PC-3 (cell line): ENCODE data around the gene PGP. TPM values are rescaled to one million over a fixed set of nuclear protein-coding genes. Genes with fewer than 3 reads are reported as not detected.
"Not testable (repeated sequence)": the region's sequence is repeated elsewhere in the genome, so short reads cannot be mapped to it uniquely, and the experiment has no call there.

Source experiments
- ATAC-seq: fragments of 200-7000 bp; cut with Tn5 transposase; 2 replicates; pipeline ENCODE4 v1.9.1; 2020; ENCODE audit warnings: mild to moderate bottlenecking, moderate library complexity
- BruUV-seq: library from RNA; stranded (reverse); fragments of 400-500 nt; replicated peaks from 2 replicates; lab custom pipeline; 2021; lab: Mats Ljungman, UMichigan
- CTCF ChIA-PET: fragments of 300-600 bp; sonication (Branson Sonifier 250); formaldehyde crosslinking; loops from one replicate; lab custom pipeline; 2022; ENCODE audit warnings: antibody characterized with exemption; lab: Charles Lee
- POLR2A ChIA-PET: fragments of 300-600 bp; sonication (Branson Sonifier 250); formaldehyde crosslinking; loops from one replicate; lab custom pipeline; 2022; ENCODE audit warnings: antibody characterized with exemption; ENCODE audit not compliant: unreplicated experiment; lab: Charles Lee
- DNase-seq: peaks from one replicate; pipeline ENCODE4 v3.0.0-alpha.2; 2015
- H2AFZ ChIP-seq: fragments of 300-600 bp; sonication (generic); 2 replicates; pipeline ENCODE4 v1.6.0; 2016; ENCODE audit warnings: antibody characterized with exemption, low read length
- H3F3A ChIP-seq: fragments of 300-600 bp; sonication (generic); one replicate; pipeline ENCODE4 v1.6.0; 2017; ENCODE audit warnings: antibody characterized with exemption, low read length, control low read depth, mild to moderate bottlenecking; ENCODE audit not compliant: unreplicated experiment
- H3K27ac ChIP-seq: fragments of 300-600 bp; sonication (generic); 2 replicates; pipeline ENCODE4 v1.5.1; 2016; ENCODE audit warnings: mild to moderate bottlenecking, low read length
- H3K27me3 ChIP-seq: fragments of 300-600 bp; sonication (generic); 2 replicates; pipeline ENCODE4 v1.6.1; 2016; ENCODE audit warnings: low read length, mixed read lengths
- H3K36me3 ChIP-seq: fragments of 300-600 bp; sonication (generic); 2 replicates; pipeline ENCODE4 v1.6.1; 2016; ENCODE audit warnings: low read depth, mixed run types, low read length, mixed read lengths
- H3K4me1 ChIP-seq: fragments of 300-600 bp; sonication (generic); 2 replicates; pipeline ENCODE4 v1.5.1; 2016; ENCODE audit warnings: low read length; ENCODE audit not compliant: insufficient read depth
- H3K4me2 ChIP-seq: fragments of 300-600 bp; sonication (generic); 2 replicates; pipeline ENCODE4 v1.6.0; 2016; ENCODE audit warnings: low read length
- H3K4me3 ChIP-seq: fragments of 300-600 bp; sonication (generic); 2 replicates; pipeline ENCODE4 v1.5.1; 2016; ENCODE audit warnings: mild to moderate bottlenecking, low read length, mixed read lengths
- H3K79me2 ChIP-seq: fragments of 300-600 bp; sonication (generic); 2 replicates; pipeline ENCODE4 v1.6.1; 2017; ENCODE audit warnings: low read length, mixed read lengths
- H3K9ac ChIP-seq: fragments of 300-600 bp; sonication (generic); 2 replicates; pipeline ENCODE4 v1.6.0; 2016; ENCODE audit warnings: mild to moderate bottlenecking, low read length
- H3K9me2 ChIP-seq: fragments of 300-600 bp; sonication (generic); replicated peaks from 2 replicates; pipeline ENCODE4 v1.6.1; 2016; ENCODE audit warnings: mixed run types, low read length, mixed read lengths
- H3K9me3 ChIP-seq: fragments of 300-600 bp; sonication (generic); 2 replicates; pipeline ENCODE4 v1.6.1; 2016; ENCODE audit warnings: low read length, mixed read lengths
- H4K20me1 ChIP-seq: fragments of 300-600 bp; sonication (generic); 2 replicates; pipeline ENCODE4 v1.6.1; 2016; ENCODE audit warnings: low read length, mixed read lengths
- CTCF ChIP-seq: fragments of 300-600 bp; sonication (generic); conservative IDR thresholded peaks from 2 replicates; pipeline ENCODE4 v1.5.1; 2017; ENCODE audit warnings: antibody characterized with exemption, low read depth, mild to moderate bottlenecking, low read length
- EZH2 ChIP-seq: fragments of 300-600 bp; sonication (generic); IDR thresholded peaks from one replicate; pipeline ENCODE4 v1.6.1; 2017; ENCODE audit warnings: antibody characterized with exemption, mild to moderate bottlenecking, low read length; ENCODE audit not compliant: unreplicated experiment
- EZH2phosphoT487 ChIP-seq: fragments of 300-600 bp; sonication (generic); IDR thresholded peaks from 2 replicates; pipeline ENCODE4 v1.6.1; 2018; ENCODE audit warnings: mild to moderate bottlenecking, antibody characterized with exemption, low read length, borderline replicate concordance
- intact Hi-C: fragments of 100-400 bp; cut with micrococcal nuclease; formaldehyde crosslinking; loops from 2 replicates; pipeline ENCODE4 v1.9.0; 2023
- total RNA-seq: library from RNA; depleted of rRNA; stranded (reverse); fragments of >200 nt; gene quantifications from 2 replicates; pipeline ENCODE4 v1.2.3, GENCODE V29; 2014

Gene PGP
- total RNA-seq, 1 experiment from 2014 or later: 46.0 TPM

DNA sequence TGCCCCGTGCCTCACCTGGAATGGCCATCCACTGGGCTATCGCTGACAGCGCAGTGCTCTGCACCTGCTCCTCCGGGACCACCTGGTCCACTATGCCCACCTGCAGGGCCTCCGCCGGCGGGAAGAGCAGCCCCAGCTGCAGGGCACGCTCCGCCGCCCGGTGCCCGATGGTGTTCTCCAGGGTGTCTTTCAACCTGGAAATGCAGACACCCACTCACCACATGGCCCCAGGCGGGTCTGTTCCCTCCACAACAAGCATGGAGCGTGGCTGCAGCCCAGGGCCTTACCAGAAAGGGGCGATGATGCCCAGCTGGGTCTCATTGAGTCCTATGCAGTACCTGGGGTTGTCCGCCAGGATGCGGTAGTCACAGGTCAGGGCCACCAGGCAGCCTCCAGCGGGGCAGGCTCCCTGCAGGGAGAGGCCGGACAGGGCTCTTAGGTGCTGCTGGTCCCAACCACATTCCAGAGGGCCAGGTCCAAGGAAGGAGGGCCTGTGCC is 28.4 kb upstream of the PGP start:
- Histone ChIP-seq H3K27ac (no peak overlapping the region), H4K20me1 (no peaks in the 10 kb centered on the region), H3K9me2 (no peaks in the 10 kb centered on the region), H3F3A (no peaks in the 10 kb centered on the region), H3K27me3 (no peaks in the 10 kb centered on the region), H2AFZ (no peak overlapping the region), H3K4me3 (no peak overlapping the region), H3K4me2 (no peak overlapping the region), H3K4me1 (peaks cover 7% of the 10 kb centered on the region; the same call in 1 of the 2 replicates), H3K36me3 (peaks cover 7% of the 10 kb centered on the region; the same call in 1 of the 2 replicates), H3K9me3 (no peaks in the 10 kb centered on the region), H3K79me2 (no peaks in the 10 kb centered on the region), H3K9ac (no peak overlapping the region)
- POLR2A ChIA-PET: no interaction called here
- BruUV-seq: no TSS peak
- ATAC-seq (no peak), DNase-seq (no peak)
- TF ChIP-seq EZH2: no peak
- 0 out of 2 replicates have a peak, but pooled peaks have one; percentile 11 for TF ChIP-seq CTCF
- CTCF ChIA-PET: no interaction called here
- intact Hi-C loops: no loop called here

DNA sequence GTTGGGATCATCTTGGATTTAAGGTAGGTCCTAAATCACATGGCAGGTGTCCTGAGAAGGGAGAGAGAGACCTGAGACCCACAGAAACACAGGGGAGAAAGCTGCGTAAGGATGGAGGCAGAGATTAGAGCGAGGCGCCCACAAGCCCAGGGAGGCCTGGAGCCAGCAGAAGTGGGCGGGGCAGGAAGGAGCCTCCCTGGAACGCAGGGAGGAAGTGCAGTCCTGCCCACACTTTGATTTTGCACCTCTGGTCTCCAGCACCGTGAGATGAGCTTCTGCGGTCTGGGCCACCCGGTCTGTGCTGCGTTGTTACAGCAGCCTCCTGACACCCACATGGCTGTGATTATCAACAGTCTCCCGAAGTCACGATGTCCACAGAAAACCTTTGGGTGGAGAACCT is 28.0 kb upstream of the PGP start:
- intact Hi-C loops: no loop called here
- Histone ChIP-seq H3K4me2 (no peak overlapping the region), H3K27ac (no peak overlapping the region), H3K9ac (no peak overlapping the region), H3K9me3 (no peaks in the 10 kb centered on the region), H4K20me1 (no peaks in the 10 kb centered on the region), H3K4me1 (peaks cover 7% of the 10 kb centered on the region; the same call in 1 of the 2 replicates), H3F3A (no peaks in the 10 kb centered on the region), H3K79me2 (no peaks in the 10 kb centered on the region), H3K4me3 (no peak overlapping the region), H3K9me2 (no peaks in the 10 kb centered on the region), H2AFZ (no peak overlapping the region), H3K27me3 (no peaks in the 10 kb centered on the region), H3K36me3 (peaks cover 7% of the 10 kb centered on the region; the same call in 1 of the 2 replicates)
- BruUV-seq: no TSS peak
- no peak for DNase-seq
- ATAC-seq: no peak
- ChIA-PET POLR2A (no interaction called here), CTCF (no interaction called here)
- TF ChIP-seq CTCF (no peak), EZH2 (no peak), EZH2phosphoT487 (no peak)

GRCh38 chr16:2240331-2240730 is 25.7 kb upstream of the PGP start:
- H3K27ac ChIP-seq, CTCF ChIA-PET, ATAC-seq, H3K79me2 ChIP-seq, H2AFZ ChIP-seq, H3K4me2 ChIP-seq, POLR2A ChIA-PET, intact Hi-C loops, H3K4me1 ChIP-seq, H3K27me3 ChIP-seq, H3F3A ChIP-seq, H3K4me3 ChIP-seq, H3K9me2 ChIP-seq, DNase-seq, BruUV-seq, H3K9me3 ChIP-seq, H3K36me3 ChIP-seq, H4K20me1 ChIP-seq, H3K9ac ChIP-seq: not testable (repeated sequence)
